MM.1S (cell line): ENCODE results near the gene TPPP2.

Experiments used
- DNase-seq: peaks from one replicate; pipeline ENCODE4 v3.0.0-alpha.2; 2015
- H2AFZ ChIP-seq: fragments of 300-600 bp; sonication (generic); 2 replicates; pipeline ENCODE4 v1.6.0; 2016; ENCODE audit warnings: antibody characterized with exemption, low read length
- H3F3A ChIP-seq: fragments of 300-600 bp; sonication (generic); 2 replicates; pipeline ENCODE4 v1.6.1; 2016; ENCODE audit warnings: mild to moderate bottlenecking, antibody characterized with exemption, low read length, moderate library complexity, mixed read lengths; ENCODE audit not compliant: insufficient read depth
- H3K27ac ChIP-seq: fragments of 300-600 bp; sonication (generic); 2 replicates; pipeline ENCODE4 v1.5.1; 2016; ENCODE audit warnings: mild to moderate bottlenecking, low read length
- H3K27me3 ChIP-seq: fragments of 300-600 bp; sonication (generic); replicated peaks from 2 replicates; pipeline ENCODE4 v1.6.0; 2016; ENCODE audit warnings: low read length; ENCODE audit not compliant: insufficient read depth
- H3K36me3 ChIP-seq: fragments of 300-600 bp; sonication (generic); replicated peaks from 2 replicates; pipeline ENCODE4 v1.6.1; 2016; ENCODE audit warnings: mild to moderate bottlenecking, low read length, mixed read lengths; ENCODE audit not compliant: insufficient read depth
- H3K4me1 ChIP-seq: fragments of 300-600 bp; sonication (generic); 2 replicates; pipeline ENCODE4 v1.6.1; 2016; ENCODE audit warnings: low read length, mixed read lengths
- H3K4me2 ChIP-seq: fragments of 300-600 bp; sonication (generic); 2 replicates; pipeline ENCODE4 v1.6.0; 2016; ENCODE audit warnings: low read depth, low read length
- H3K4me3 ChIP-seq: fragments of 300-600 bp; sonication (generic); 2 replicates; pipeline ENCODE4 v1.5.1; 2016; ENCODE audit warnings: low read length, mixed read lengths
- H3K79me2 ChIP-seq: fragments of 300-600 bp; sonication (generic); 2 replicates; pipeline ENCODE4 v1.6.1; 2016; ENCODE audit warnings: mixed run types, low read length, mixed read lengths
- H3K9ac ChIP-seq: fragments of 300-600 bp; sonication (generic); 2 replicates; pipeline ENCODE4 v1.6.1; 2016; ENCODE audit warnings: low read length, mixed read lengths
- H3K9me2 ChIP-seq: fragments of 300-600 bp; sonication (generic); replicated peaks from 2 replicates; pipeline ENCODE4 v1.6.1; 2016; ENCODE audit warnings: mild to moderate bottlenecking, low read length, mixed read lengths; ENCODE audit not compliant: insufficient read depth
- H3K9me3 ChIP-seq: fragments of 300-600 bp; sonication (generic); replicated peaks from 2 replicates; pipeline ENCODE4 v1.6.1; 2016; ENCODE audit warnings: mild to moderate bottlenecking, low read length, mixed read lengths; ENCODE audit not compliant: insufficient read depth
- H4K20me1 ChIP-seq: fragments of 300-600 bp; sonication (generic); 2 replicates; pipeline ENCODE4 v1.6.1; 2016; ENCODE audit warnings: mild to moderate bottlenecking, low read length, moderate library complexity, mixed read lengths; ENCODE audit not compliant: insufficient read depth
- CTCF ChIP-seq: fragments of 300-600 bp; sonication (generic); IDR thresholded peaks from 2 replicates; pipeline ENCODE4 v1.5.1; 2016; ENCODE audit warnings: antibody characterized with exemption, low read length, mixed read lengths
- EZH2 ChIP-seq: fragments of 300-600 bp; sonication (generic); optimal IDR thresholded peaks from 2 replicates; pipeline ENCODE3; 2017; ENCODE audit warnings: low read depth, mild to moderate bottlenecking, antibody characterized with exemption, low read length, mixed read lengths
- EZH2phosphoT487 ChIP-seq: fragments of 300-600 bp; sonication (generic); IDR thresholded peaks from 2 replicates; pipeline ENCODE4 v1.6.1; 2018; ENCODE audit warnings: antibody characterized with exemption, low read length

Gene TPPP2

GRCh38 chr14:21054123-21054767 is 24.2 kb downstream of the TPPP2 start:
- Histone ChIP-seq H3K27ac (no peak overlapping the region), H4K20me1 (no peaks in the 10 kb centered on the region), H3K27me3 (no peaks in the 10 kb centered on the region), H3K79me2 (no peaks in the 10 kb centered on the region), H3K9ac (no peak overlapping the region), H3F3A (no peaks in the 10 kb centered on the region), H3K4me3 (no peak overlapping the region), H3K4me1 (no peaks in the 10 kb centered on the region), H3K9me2 (no peaks in the 10 kb centered on the region), H3K9me3 (no peaks in the 10 kb centered on the region), H3K36me3 (no peaks in the 10 kb centered on the region), H2AFZ (no peak overlapping the region), H3K4me2 (no peak overlapping the region)
- TF ChIP-seq EZH2phosphoT487 (no peak), EZH2 (no peak), CTCF (no peak)
- no peak for DNase-seq

GRCh38 chr14:21054768-21055145 is 24.7 kb downstream of the TPPP2 start:
- Histone ChIP-seq H3K9ac (no peak overlapping the region), H3K27ac (no peak overlapping the region), H3K4me3 (no peak overlapping the region), H3F3A (no peaks in the 10 kb centered on the region), H2AFZ (no peak overlapping the region), H3K79me2 (no peaks in the 10 kb centered on the region), H3K36me3 (no peaks in the 10 kb centered on the region), H3K9me3 (no peaks in the 10 kb centered on the region), H3K9me2 (no peaks in the 10 kb centered on the region), H4K20me1 (no peaks in the 10 kb centered on the region), H3K4me2 (no peak overlapping the region), H3K4me1 (no peaks in the 10 kb centered on the region), H3K27me3 (no peaks in the 10 kb centered on the region)
- TF ChIP-seq EZH2phosphoT487: no peak
- DNase-seq: no peak

- Histone ChIP-seq H3K9me3 (no peaks in the 10 kb centered on the region), H3K9me2 (no peaks in the 10 kb centered on the region), H3K4me2 (no peak overlapping the region), H2AFZ (no peak overlapping the region), H3K9ac (no peak overlapping the region), H4K20me1 (no peaks in the 10 kb centered on the region), H3K79me2 (no peaks in the 10 kb centered on the region), H3K4me3 (no peak overlapping the region), H3K4me1 (no peaks in the 10 kb centered on the region), H3K27ac (no peak overlapping the region), H3F3A (no peaks in the 10 kb centered on the region), H3K27me3 (no peaks in the 10 kb centered on the region), H3K36me3 (no peaks in the 10 kb centered on the region)
- DNase-seq: no peak
- TF ChIP-seq CTCF (no peak), EZH2phosphoT487 (no peak), EZH2 (no peak)
Observed at GRCh38 chr14:21055432-21056117, 25.6 kb downstream of the TPPP2 start.

DNA sequence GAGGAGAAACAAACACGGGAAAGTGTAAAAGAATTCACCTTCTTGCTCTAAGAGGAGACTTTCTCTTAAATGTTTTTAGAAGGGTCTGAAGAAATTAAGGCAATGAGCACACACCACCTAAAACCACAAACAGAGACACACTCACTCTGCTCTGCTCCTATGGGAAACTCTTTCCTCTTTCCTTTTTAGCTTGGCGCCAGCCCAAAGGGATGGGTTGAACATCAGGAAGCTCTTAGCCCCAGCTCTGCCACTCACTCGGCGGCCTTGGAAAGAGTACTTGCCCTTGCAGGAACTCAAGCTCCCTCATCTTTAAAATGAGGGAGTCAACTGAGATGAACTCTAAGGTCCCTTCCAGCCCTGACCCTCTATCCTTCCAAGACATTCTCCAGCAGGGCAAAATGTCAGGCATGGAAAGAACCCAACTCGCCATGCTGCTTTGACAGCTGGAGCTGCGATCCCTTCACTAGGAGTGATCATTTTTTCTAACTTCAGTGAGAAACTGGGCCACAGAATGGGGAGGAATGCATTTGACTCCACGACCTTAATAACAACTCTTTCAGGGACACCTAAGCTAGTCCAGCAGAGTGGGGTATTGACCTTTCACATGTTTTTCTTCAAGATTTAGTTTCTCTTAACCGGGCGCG is 26.6 kb downstream of the TPPP2 start:
- H3K9me3 ChIP-seq: no peaks in the 10 kb centered on the region
- H3K4me2 ChIP-seq: no peak overlapping the region
- DNase-seq: no peak
- no peaks in the 10 kb centered on the region for H3F3A ChIP-seq
- H3K9me2 ChIP-seq: no peaks in the 10 kb centered on the region
- no peaks in the 10 kb centered on the region for H3K27me3 ChIP-seq
- no peak overlapping the region for H3K4me3 ChIP-seq
- H3K79me2 ChIP-seq: no peaks in the 10 kb centered on the region
- no peaks in the 10 kb centered on the region for H3K4me1 ChIP-seq
- H3K27ac ChIP-seq: no peak overlapping the region
- no peaks in the 10 kb centered on the region for H4K20me1 ChIP-seq
- H3K36me3 ChIP-seq: no peaks in the 10 kb centered on the region
- H3K9ac ChIP-seq: no peak overlapping the region
- H2AFZ ChIP-seq: no peak overlapping the region
- TF ChIP-seq EZH2phosphoT487 (no peak), CTCF (no peak), EZH2 (no peak)
